HFF-Myc (cell line): ENCODE measurements around the gene HTRA2.

Experiments
- DNase-seq: peaks from one replicate; pipeline ENCODE4 v3.0.0-alpha.2; 2011; ENCODE audit warnings: low read depth; ENCODE audit errors: extremely low read depth
- H3K4me3 ChIP-seq: replicated peaks from 2 replicates; pipeline ENCODE4 v1.5.1; 2011; ENCODE audit warnings: low read depth, mild to moderate bottlenecking, control low read depth, low read length
- CTCF ChIP-seq: IDR thresholded peaks from 2 replicates; pipeline ENCODE4 v1.5.1; 2012; ENCODE audit warnings: mild to moderate bottlenecking, low read depth, low read length, control low read depth; ENCODE audit errors: missing control alignments

The HTRA2 gene

DNA sequence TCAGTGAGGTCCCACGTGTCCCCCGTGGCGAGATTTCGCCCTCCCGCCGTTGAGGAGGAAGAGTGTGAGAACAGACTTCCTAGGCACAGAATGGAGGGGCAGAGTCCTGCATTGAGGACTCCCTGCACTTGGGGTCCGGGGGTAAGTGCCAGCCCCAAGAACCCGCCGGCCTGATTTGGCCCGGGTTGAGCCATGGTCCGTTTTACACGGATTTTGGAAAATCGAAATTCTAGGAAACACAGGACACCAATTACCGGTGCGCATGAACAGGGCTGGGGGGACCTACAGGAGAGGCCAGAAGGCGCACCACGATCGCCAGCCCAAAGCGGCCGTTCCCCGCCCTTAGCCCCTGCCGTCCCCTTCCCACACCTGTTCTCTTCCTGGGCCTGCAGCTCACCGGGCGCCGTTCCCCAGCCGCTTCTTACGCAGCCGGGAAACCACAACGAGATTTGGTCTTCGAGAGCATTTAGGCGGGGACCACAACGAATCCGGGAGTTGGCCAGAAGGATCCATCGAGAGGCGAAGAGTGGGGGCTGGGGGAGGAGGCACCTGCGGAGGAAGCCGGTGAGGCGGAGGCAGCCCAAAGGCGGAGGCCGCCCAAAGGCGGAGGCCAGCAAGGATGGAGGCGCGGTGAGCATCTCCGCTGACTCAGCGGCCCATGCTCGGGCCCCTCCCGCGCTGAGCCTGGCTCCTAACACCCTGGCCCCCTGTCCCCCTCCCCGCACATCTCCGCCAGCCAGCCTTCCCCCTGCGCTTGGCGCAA lies 15.9 kb upstream of the HTRA2 start:
- no peak for DNase-seq
- TF ChIP-seq CTCF = no peak
- H3K4me3 ChIP-seq = no peak overlapping the region

- no peak within 1 kb of the TSS for H3K4me3 ChIP-seq
- DNase-seq = no peak
- TF ChIP-seq CTCF = no peak
Observed at GRCh38 chr2:74514368-74515270, 15.1 kb upstream of the HTRA2 start, which contains the start of gene TLX2. TLX2 (plus strand) TSS chr2:74514450; CDS start chr2:74514807, 357 bp downstream.

- DNase-seq = no peak
- H3K4me3 ChIP-seq = no peak overlapping the region
- no peak for TF ChIP-seq CTCF
Observed at GRCh38 chr2:74515271-74515980, 14.3 kb upstream of the HTRA2 start.

- no peak for DNase-seq
- no peak for TF ChIP-seq CTCF
- no peak overlapping the region for H3K4me3 ChIP-seq
Observed at GRCh38 chr2:74515981-74516633, 13.6 kb upstream of the HTRA2 start.

DNA sequence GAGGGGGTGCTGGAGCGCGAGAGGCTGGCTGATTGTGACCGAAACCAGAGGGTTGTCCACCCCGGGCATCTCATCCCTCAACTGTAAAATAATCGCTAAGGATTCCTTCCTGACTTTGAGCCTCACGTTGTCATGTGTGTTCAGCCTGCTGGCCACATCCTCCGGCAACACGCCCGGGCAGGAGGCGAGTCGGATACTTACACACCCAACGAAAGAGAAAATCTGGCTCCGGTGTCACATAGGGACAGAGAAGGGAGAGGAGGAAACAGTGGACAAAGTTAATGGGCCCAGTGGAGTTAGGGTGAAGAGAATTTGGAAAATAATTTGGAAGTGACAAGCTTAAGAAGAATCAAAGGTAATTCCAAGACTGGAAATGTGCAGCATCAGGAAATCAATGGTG lies 13.1 kb upstream of the HTRA2 start:
- no peak for DNase-seq
- TF ChIP-seq CTCF = no peak
- H3K4me3 ChIP-seq = no peak overlapping the region

- H3K4me3 ChIP-seq = no peak overlapping the region
- no peak for TF ChIP-seq CTCF
- no peak for DNase-seq
Observed at GRCh38 chr2:74522516-74522915, 7.2 kb upstream of the HTRA2 start.
